ENCODE measurements around the gene CACNA1C. TPM values are rescaled to one million over a fixed set of nuclear protein-coding genes. Genes with fewer than 3 reads are reported as not detected.
"Not testable (repeated sequence)": the region's sequence is repeated elsewhere in the genome, so short reads cannot be mapped to it uniquely, and the experiment has no call there.

The CACNA1C gene
- polyA plus RNA-seq, 4 donors = 6.8 to 17.5 (median 9.5) TPM

GRCh38 chr12:2486796-2487195, 434.0 kb downstream of the CACNA1C start:
- no peak for DNase-seq (ENCODE audit: low read depth in 4 of 4, low spot score in 3 of 4)

- DNase-seq (ENCODE audit: low read depth in 4 of 4, low spot score in 3 of 4) = no peak
Observed at GRCh38 chr12:2487278-2487677, 434.5 kb downstream of the CACNA1C start.

- no peak for DNase-seq (ENCODE audit: low read depth in 4 of 4, low spot score in 3 of 4)
Observed at GRCh38 chr12:2488131-2488530, 435.3 kb downstream of the CACNA1C start.

GRCh38 chr12:2488596-2488995, 435.8 kb downstream of the CACNA1C start:
- no peak for DNase-seq (ENCODE audit: low read depth in 4 of 4, low spot score in 3 of 4)

- no peak for DNase-seq (ENCODE audit: low read depth in 4 of 4, low spot score in 3 of 4)
Observed at GRCh38 chr12:2489275-2489674, 436.5 kb downstream of the CACNA1C start.

- DNase-seq (ENCODE audit: low read depth in 4 of 4, low spot score in 3 of 4) = no peak
Observed at GRCh38 chr12:2490831-2491230, 438.0 kb downstream of the CACNA1C start.

- DNase-seq (ENCODE audit: low read depth in 4 of 4, low spot score in 3 of 4) = not testable (repeated sequence)
Observed at GRCh38 chr12:2491349-2491748, 438.6 kb downstream of the CACNA1C start.

GRCh38 chr12:2492236-2492635, 439.4 kb downstream of the CACNA1C start:
- no peak for DNase-seq (ENCODE audit: low read depth in 4 of 4, low spot score in 3 of 4)

GRCh38 chr12:2493086-2493485, 440.3 kb downstream of the CACNA1C start:
- no peak for DNase-seq (ENCODE audit: low read depth in 4 of 4, low spot score in 3 of 4)

- no peak for DNase-seq (ENCODE audit: low read depth in 4 of 4, low spot score in 3 of 4)
Observed at GRCh38 chr12:2494486-2495192, 441.9 kb downstream of the CACNA1C start.

- DNase-seq (ENCODE audit: low read depth in 4 of 4, low spot score in 3 of 4) = no peak
Observed at GRCh38 chr12:2495417-2496112, 442.8 kb downstream of the CACNA1C start.

- DNase-seq (ENCODE audit: low read depth in 4 of 4, low spot score in 3 of 4) = peak in 1 of 4 donors; percentile 47
Observed at GRCh38 chr12:2498964-2499500, 446.2 kb downstream of the CACNA1C start.

- DNase-seq (ENCODE audit: low read depth in 4 of 4, low spot score in 3 of 4) = no peak
Observed at GRCh38 chr12:2501464-2502191, 448.8 kb downstream of the CACNA1C start.

GRCh38 chr12:2503036-2503435, 450.2 kb downstream of the CACNA1C start:
- no peak for DNase-seq (ENCODE audit: low read depth in 4 of 4, low spot score in 3 of 4)

GRCh38 chr12:2503762-2504161, 451.0 kb downstream of the CACNA1C start:
- DNase-seq (ENCODE audit: low read depth in 4 of 4, low spot score in 3 of 4) = no peak

- no peak for DNase-seq (ENCODE audit: low read depth in 4 of 4, low spot score in 3 of 4)
Observed at GRCh38 chr12:2504577-2504976, 451.8 kb downstream of the CACNA1C start.

GRCh38 chr12:2507814-2508213, 455.0 kb downstream of the CACNA1C start:
- no peak for DNase-seq (ENCODE audit: low read depth in 4 of 4, low spot score in 3 of 4)

GRCh38 chr12:2509137-2509536, 456.4 kb downstream of the CACNA1C start:
- DNase-seq (ENCODE audit: low read depth in 4 of 4, low spot score in 3 of 4) = no peak

- DNase-seq (ENCODE audit: low read depth in 4 of 4, low spot score in 3 of 4) = no peak
Observed at GRCh38 chr12:2510045-2510444, 457.3 kb downstream of the CACNA1C start.

GRCh38 chr12:2513141-2514037, 460.6 kb downstream of the CACNA1C start:
- no peak for DNase-seq (ENCODE audit: low read depth in 4 of 4, low spot score in 3 of 4)
